ENCODE results near the gene TOMT. TPM values are rescaled to one million over a fixed set of nuclear protein-coding genes. Genes with fewer than 3 reads are reported as not detected.
A peak's percentile ranks its signal among the peaks of the same experiment; 100 is the strongest.

Gene TOMT
- total RNA-seq, 1 donor from 2014 or later = not detected

GRCh38 chr11:72081821-72082453 lies 23.8 kb upstream of the TOMT start:
- H3K4me3 ChIP-seq = no peak overlapping the region
- ATAC-seq (no peak), DNase-seq (no peak)
- H3K27me3 ChIP-seq = no peaks in the 10 kb centered on the region
- intact Hi-C loops (cut with DNase I) = no loop called here
- H3K9me3 ChIP-seq = no peaks in the 10 kb centered on the region
- H3K4me1 ChIP-seq = peaks cover 20% of the 10 kb centered on the region
- TF ChIP-seq, protein P1, sequence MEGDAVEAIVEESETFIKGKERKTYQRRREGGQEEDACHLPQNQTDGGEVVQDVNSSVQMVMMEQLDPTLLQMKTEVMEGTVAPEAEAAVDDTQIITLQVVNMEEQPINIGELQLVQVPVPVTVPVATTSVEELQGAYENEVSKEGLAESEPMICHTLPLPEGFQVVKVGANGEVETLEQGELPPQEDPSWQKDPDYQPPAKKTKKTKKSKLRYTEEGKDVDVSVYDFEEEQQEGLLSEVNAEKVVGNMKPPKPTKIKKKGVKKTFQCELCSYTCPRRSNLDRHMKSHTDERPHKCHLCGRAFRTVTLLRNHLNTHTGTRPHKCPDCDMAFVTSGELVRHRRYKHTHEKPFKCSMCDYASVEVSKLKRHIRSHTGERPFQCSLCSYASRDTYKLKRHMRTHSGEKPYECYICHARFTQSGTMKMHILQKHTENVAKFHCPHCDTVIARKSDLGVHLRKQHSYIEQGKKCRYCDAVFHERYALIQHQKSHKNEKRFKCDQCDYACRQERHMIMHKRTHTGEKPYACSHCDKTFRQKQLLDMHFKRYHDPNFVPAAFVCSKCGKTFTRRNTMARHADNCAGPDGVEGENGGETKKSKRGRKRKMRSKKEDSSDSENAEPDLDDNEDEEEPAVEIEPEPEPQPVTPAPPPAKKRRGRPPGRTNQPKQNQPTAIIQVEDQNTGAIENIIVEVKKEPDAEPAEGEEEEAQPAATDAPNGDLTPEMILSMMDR (IDR thresholded peaks at IDR 0.05) = no peak
- peaks cover 3% of the 10 kb centered on the region for H3K36me3 ChIP-seq
- peak overlapping the region; percentile 93 for H3K27ac ChIP-seq

GRCh38 chr11:72083414-72083813 lies 22.3 kb upstream of the TOMT start:
- no peaks in the 10 kb centered on the region for H3K9me3 ChIP-seq
- H3K4me3 ChIP-seq = no peak overlapping the region
- DNase-seq (no peak), ATAC-seq (no peak)
- no peaks in the 10 kb centered on the region for H3K27me3 ChIP-seq
- no peak overlapping the region for H3K27ac ChIP-seq
- H3K36me3 ChIP-seq = peaks cover 14% of the 10 kb centered on the region
- H3K4me1 ChIP-seq = peaks cover 20% of the 10 kb centered on the region
- TF ChIP-seq, protein P1 (IDR thresholded peaks at IDR 0.05) = no peak
- intact Hi-C loops (cut with DNase I) = no loop called here

- intact Hi-C loops (cut with DNase I) = no loop called here
- TF ChIP-seq, protein P1 (IDR thresholded peaks at IDR 0.05) = no peak
- DNase-seq (no peak), ATAC-seq (no peak)
- Histone ChIP-seq H3K27ac (no peak overlapping the region), H3K4me3 (no peak overlapping the region), H3K36me3 (peaks cover 19% of the 10 kb centered on the region), H3K4me1 (peaks cover 16% of the 10 kb centered on the region), H3K9me3 (no peaks in the 10 kb centered on the region), H3K27me3 (no peaks in the 10 kb centered on the region)
Observed at GRCh38 chr11:72084076-72084475, 21.6 kb upstream of the TOMT start.

GRCh38 chr11:72084965-72085364 lies 20.8 kb upstream of the TOMT start:
- TF ChIP-seq, protein P1 (IDR thresholded peaks at IDR 0.05) = no peak
- DNase-seq (no peak), ATAC-seq (no peak)
- H3K27me3 ChIP-seq = no peaks in the 10 kb centered on the region
- no peak overlapping the region for H3K4me3 ChIP-seq
- H3K27ac ChIP-seq = no peak overlapping the region
- H3K9me3 ChIP-seq = no peaks in the 10 kb centered on the region
- H3K4me1 ChIP-seq = peaks cover 10% of the 10 kb centered on the region
- intact Hi-C loops (cut with DNase I) = loop anchor here (5.0 kb wide), 1 partner anchor 58 kb away; no protein-coding TSS in a partner anchor
- peaks cover 28% of the 10 kb centered on the region for H3K36me3 ChIP-seq

- no peak overlapping the region for H3K27ac ChIP-seq
- intact Hi-C loops (cut with DNase I) = loop anchor here (5.0 kb wide), 1 partner anchor 58 kb away; no protein-coding TSS in a partner anchor
- H3K4me3 ChIP-seq = no peak overlapping the region
- peaks cover 29% of the 10 kb centered on the region for H3K36me3 ChIP-seq
- H3K9me3 ChIP-seq = no peaks in the 10 kb centered on the region
- TF ChIP-seq, protein P1 (IDR thresholded peaks at IDR 0.05) = no peak
- H3K4me1 ChIP-seq = peaks cover 10% of the 10 kb centered on the region
- no peaks in the 10 kb centered on the region for H3K27me3 ChIP-seq
- DNase-seq (no peak), ATAC-seq (no peak)
Observed at GRCh38 chr11:72085621-72086351, 19.9 kb upstream of the TOMT start.
